Astrocyte (in vitro differentiated cells and primary cell): ENCODE results near the gene CEP128.

ENCODE experiments used
- EZH2 ChIP-seq: IDR thresholded peaks from 2 replicates; pipeline ENCODE4 v1.6.1; 2012; ENCODE audit warnings: mild to moderate bottlenecking, low read length, inconsistent platforms; ENCODE audit not compliant: insufficient read depth
- TF ChIP-seq, protein P1 (sequence below): IDR thresholded peaks from 2 replicates; pipeline ENCODE4 v1.5.1; 2011; ENCODE audit warnings: low read depth, mild to moderate bottlenecking, inconsistent platforms, low read length, moderate library complexity; ENCODE audit not compliant: insufficient read depth

DNA sequence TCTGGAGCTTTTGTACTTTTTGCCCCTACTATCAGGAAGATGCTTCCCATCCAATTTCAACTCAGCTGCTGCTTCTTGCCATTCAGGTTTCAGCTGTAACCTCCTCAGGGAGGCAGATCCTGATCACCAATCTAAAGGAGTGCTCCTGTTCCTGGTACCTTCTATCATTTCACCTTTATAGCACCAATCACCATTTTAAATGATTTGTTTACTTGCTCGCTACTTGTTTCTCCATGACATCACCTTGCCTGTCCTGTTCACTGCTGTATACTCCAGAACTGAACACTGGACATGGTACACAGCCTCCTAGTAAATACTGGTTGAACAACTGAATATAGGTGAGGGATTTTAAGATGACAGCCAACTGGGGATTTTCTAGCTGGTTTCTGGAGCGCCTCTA lies 443.0 kb downstream of the CEP128 start:
- TF ChIP-seq, protein P1, sequence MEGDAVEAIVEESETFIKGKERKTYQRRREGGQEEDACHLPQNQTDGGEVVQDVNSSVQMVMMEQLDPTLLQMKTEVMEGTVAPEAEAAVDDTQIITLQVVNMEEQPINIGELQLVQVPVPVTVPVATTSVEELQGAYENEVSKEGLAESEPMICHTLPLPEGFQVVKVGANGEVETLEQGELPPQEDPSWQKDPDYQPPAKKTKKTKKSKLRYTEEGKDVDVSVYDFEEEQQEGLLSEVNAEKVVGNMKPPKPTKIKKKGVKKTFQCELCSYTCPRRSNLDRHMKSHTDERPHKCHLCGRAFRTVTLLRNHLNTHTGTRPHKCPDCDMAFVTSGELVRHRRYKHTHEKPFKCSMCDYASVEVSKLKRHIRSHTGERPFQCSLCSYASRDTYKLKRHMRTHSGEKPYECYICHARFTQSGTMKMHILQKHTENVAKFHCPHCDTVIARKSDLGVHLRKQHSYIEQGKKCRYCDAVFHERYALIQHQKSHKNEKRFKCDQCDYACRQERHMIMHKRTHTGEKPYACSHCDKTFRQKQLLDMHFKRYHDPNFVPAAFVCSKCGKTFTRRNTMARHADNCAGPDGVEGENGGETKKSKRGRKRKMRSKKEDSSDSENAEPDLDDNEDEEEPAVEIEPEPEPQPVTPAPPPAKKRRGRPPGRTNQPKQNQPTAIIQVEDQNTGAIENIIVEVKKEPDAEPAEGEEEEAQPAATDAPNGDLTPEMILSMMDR = no peak
- TF ChIP-seq EZH2 = no peak
